H1 (cell line): ENCODE data around the gene DLX5. TPM values are rescaled to one million over a fixed set of nuclear protein-coding genes. Genes with fewer than 3 reads are reported as not detected.

ENCODE experiments used
- BCL11A ChIP-seq, 2 experiments: IDR thresholded peaks; one replicate each; pipeline ENCODE4 v1.6.1; 2011; ENCODE audit warnings: low read depth in 2 of 2, low read length in 2 of 2, mild to moderate bottlenecking in 2 of 2
- CHD1 ChIP-seq: IDR thresholded peaks from 2 replicates; pipeline ENCODE4 v1.6.1; 2012; ENCODE audit warnings: low read depth, low read length, improper control_type of control experiment
- EGR1 ChIP-seq: IDR thresholded peaks from 2 replicates; pipeline ENCODE4 v1.6.1; 2011; ENCODE audit warnings: low read depth, low read length, borderline replicate concordance
- KDM4A ChIP-seq: IDR thresholded peaks from one replicate; pipeline ENCODE4 v1.7.1; 2012; ENCODE audit warnings: low read depth, mild to moderate bottlenecking, moderate library complexity, low read length, inconsistent platforms; ENCODE audit not compliant: severe bottlenecking
- RBBP5 ChIP-seq: IDR thresholded peaks from 2 replicates; pipeline ENCODE4 v1.7.1; 2012; ENCODE audit warnings: low read depth, mild to moderate bottlenecking, inconsistent platforms, low read length, moderate library complexity, borderline replicate concordance
- polyA plus RNA-seq, 7 experiments: library from polyadenylated mRNA; depleted of rRNA in 3 of 7; stranded (reverse) in 5 of 7; unstranded in 2 of 7; fragments of >200 nt in 5 of 7; fragments of 200-250 nt in 2 of 7; gene quantifications; 1 replicate in 5 of 7; 2 replicates in 1 of 7; 4 replicates in 1 of 7; pipeline versions ENCODE4 v1.2.1 to v1.2.3, GENCODE V29; 2011 to 2013; ENCODE audit warnings: missing spikeins in 2 of 7, mixed read lengths in 2 of 7
- total RNA-seq: library from RNA; stranded (reverse); fragmentation: NEBNext Ultra II Directional; extraction: Animal tissue kit (Norgen Biotek cat#: 25700); gene quantifications from 2 replicates; pipeline ENCODE4 v1.2.1, GENCODE V29; 2021

Gene DLX5
- total and polyA plus RNA-seq, 2 of the 8 experiments (the other 6 are each of a cell fraction or from before 2014, with no cell fraction given) = not detected

- TF ChIP-seq KDM4A = no peak
- TF ChIP-seq CHD1 = no peak
- no peak for TF ChIP-seq EGR1
- no peak for TF ChIP-seq RBBP5
- no peak for TF ChIP-seq BCL11A (IDR thresholded peaks at IDR 0.05; ENCODE audit: low read depth in 2 of 2, low read length in 2 of 2)
- TF ChIP-seq, all 59 proteins: peak for 2
Measured at GRCh38 chr7:97015279-97015678, 9.4 kb downstream of the DLX5 start (continued).
